ENCODE results near the gene ALPK3. TPM values are rescaled to one million over a fixed set of nuclear protein-coding genes. Genes with fewer than 3 reads are reported as not detected.
A peak's percentile ranks its signal among the peaks of the same experiment; 100 is the strongest.

Gene ALPK3
- total RNA-seq, 1 donor from 2014 or later: 2.5 TPM

DNA sequence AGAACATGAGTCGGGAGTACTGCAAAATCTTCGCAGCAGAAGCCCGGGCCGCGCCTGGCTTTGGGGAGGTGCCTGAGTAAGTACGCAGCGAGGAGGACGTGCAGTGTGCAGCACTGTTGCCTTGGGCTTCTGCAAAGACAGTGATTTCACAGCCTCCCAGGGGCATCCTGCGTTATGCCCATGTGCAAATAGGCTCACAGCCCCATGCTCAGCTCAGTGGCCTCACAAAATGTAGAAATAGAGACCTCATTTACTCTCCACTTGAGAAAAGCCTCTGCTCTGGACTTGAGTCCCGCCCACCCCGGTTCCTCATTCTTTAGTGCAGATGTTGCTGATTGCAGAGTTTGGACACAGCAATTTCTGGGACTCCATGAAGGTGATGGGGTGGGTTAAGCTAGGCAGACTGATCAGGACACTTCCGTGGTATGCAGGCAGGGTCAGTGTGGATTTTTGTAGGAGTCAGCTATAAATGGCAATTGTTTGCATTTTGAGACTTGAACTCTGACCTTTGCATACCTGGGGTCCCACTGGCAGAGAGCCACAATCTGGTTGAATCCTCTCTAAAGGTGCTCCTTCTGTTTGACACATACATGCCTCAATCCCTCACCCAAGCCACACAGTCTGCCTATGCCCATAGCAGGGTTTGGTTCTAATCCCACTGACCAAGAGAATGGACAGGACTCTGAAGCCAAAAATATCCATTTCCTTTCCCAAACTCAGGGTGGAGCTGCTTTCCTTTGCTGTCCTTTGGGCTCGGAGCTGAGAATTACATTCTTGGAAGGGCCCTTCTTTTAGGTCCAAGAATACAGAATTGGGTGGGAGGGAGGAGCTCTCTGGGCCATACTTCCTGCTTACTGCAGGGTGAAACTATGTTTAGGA, 46.6 kb downstream of the ALPK3 start:
- Histone ChIP-seq H3K27me3 (no peaks in the 10 kb centered on the region), H3K27ac (peak overlapping the region; percentile 69), H3K4me1 (peaks cover 12% of the 10 kb centered on the region), H3K9me3 (no peaks in the 10 kb centered on the region), H3K4me3 (peak overlapping the region; percentile 25 to 35), H3K36me3 (no peaks in the 10 kb centered on the region)
- TF ChIP-seq POLR2AphosphoS5 (IDR thresholded peaks at IDR 0.05; ENCODE audit: insufficient read depth in 1 of 2, low read depth in 1 of 2) (no peak), POLR2A (IDR thresholded peaks at IDR 0.05) (no peak)
- TF ChIP-seq, protein P1, sequence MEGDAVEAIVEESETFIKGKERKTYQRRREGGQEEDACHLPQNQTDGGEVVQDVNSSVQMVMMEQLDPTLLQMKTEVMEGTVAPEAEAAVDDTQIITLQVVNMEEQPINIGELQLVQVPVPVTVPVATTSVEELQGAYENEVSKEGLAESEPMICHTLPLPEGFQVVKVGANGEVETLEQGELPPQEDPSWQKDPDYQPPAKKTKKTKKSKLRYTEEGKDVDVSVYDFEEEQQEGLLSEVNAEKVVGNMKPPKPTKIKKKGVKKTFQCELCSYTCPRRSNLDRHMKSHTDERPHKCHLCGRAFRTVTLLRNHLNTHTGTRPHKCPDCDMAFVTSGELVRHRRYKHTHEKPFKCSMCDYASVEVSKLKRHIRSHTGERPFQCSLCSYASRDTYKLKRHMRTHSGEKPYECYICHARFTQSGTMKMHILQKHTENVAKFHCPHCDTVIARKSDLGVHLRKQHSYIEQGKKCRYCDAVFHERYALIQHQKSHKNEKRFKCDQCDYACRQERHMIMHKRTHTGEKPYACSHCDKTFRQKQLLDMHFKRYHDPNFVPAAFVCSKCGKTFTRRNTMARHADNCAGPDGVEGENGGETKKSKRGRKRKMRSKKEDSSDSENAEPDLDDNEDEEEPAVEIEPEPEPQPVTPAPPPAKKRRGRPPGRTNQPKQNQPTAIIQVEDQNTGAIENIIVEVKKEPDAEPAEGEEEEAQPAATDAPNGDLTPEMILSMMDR (IDR thresholded peaks at IDR 0.05): peak in 2 of 3 experiments; percentile 28 to 47
- DNase-seq (ENCODE audit: extremely low spot score in 2 of 2): no peak
- intact Hi-C loops (cut with DNase I): no loop called here

DNA sequence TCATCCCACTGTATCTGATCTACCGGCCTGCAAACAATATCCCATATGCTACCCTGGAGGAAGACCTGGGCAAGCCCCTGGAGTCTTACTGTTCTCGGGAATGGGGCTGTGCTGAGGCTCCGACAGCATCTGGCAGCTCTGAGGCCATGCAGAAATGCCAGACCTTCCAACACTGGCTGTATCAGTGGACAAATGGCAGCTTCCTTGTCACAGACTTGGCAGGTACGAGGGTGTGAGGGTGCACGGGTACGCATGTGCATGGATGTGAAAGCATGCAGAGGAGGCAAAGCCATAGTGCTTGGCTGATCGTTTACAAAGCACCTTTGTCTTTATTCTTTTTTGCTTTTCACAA, 47.3 kb downstream of the ALPK3 start:
- intact Hi-C loops (cut with DNase I): no loop called here
- peak overlapping the region; percentile 69 for H3K27ac ChIP-seq
- no peaks in the 10 kb centered on the region for H3K36me3 ChIP-seq

DNA sequence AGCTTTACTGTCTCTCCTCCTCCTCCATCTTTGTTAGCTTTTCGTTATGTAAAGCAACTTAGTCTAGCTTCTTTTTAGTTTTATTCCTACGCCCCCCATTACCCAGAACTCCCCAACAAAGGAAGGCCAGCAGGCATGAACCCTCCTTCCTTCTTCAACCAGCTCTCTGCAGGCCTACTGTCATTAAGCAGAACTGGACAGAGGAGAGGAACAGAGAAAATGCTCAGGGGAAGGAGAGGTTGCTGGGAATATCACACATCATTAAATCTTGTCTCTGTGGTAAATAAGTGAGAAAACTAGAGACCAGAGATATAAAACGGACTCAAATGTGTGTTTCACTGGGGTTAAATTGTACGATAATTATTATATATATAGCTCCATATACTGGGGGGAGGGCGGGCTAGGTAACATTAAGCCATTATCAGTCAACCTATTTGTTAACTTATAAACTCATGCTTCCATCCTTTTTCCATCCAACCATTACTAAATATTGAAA, 48.0 kb downstream of the ALPK3 start:
- H3K36me3 ChIP-seq: no peaks in the 10 kb centered on the region
- H3K4me3 ChIP-seq: peak overlapping the region in 1 of 2 donors; percentile 25
- peaks cover 12% of the 10 kb centered on the region for H3K4me1 ChIP-seq
- TF ChIP-seq, protein P1 (IDR thresholded peaks at IDR 0.05): no peak
- TF ChIP-seq POLR2AphosphoS5 (IDR thresholded peaks at IDR 0.05; ENCODE audit: insufficient read depth in 1 of 2, low read depth in 1 of 2): no peak
- no peak for TF ChIP-seq POLR2A (IDR thresholded peaks at IDR 0.05)
- H3K9me3 ChIP-seq: no peaks in the 10 kb centered on the region
- H3K27ac ChIP-seq: peak overlapping the region; percentile 69
- no peaks in the 10 kb centered on the region for H3K27me3 ChIP-seq
- DNase-seq (ENCODE audit: extremely low spot score in 2 of 2): no peak
- intact Hi-C loops (cut with DNase I): loop anchor here (5.0 kb wide), 1 partner anchor 52 kb away; no protein-coding TSS in a partner anchor

More for the DNA sequence above, 47.3 kb downstream of the ALPK3 start:
- Histone ChIP-seq H3K9me3 (no peaks in the 10 kb centered on the region), H3K4me3 (peak overlapping the region; percentile 25 to 35), H3K27me3 (no peaks in the 10 kb centered on the region), H3K4me1 (peaks cover 12% of the 10 kb centered on the region)
- no peak for DNase-seq (ENCODE audit: extremely low spot score in 2 of 2)
- no peak for TF ChIP-seq POLR2AphosphoS5 (IDR thresholded peaks at IDR 0.05; ENCODE audit: insufficient read depth in 1 of 2, low read depth in 1 of 2)
- no peak for TF ChIP-seq POLR2A (IDR thresholded peaks at IDR 0.05)
- TF ChIP-seq, protein P1 (IDR thresholded peaks at IDR 0.05): no peak

DNA sequence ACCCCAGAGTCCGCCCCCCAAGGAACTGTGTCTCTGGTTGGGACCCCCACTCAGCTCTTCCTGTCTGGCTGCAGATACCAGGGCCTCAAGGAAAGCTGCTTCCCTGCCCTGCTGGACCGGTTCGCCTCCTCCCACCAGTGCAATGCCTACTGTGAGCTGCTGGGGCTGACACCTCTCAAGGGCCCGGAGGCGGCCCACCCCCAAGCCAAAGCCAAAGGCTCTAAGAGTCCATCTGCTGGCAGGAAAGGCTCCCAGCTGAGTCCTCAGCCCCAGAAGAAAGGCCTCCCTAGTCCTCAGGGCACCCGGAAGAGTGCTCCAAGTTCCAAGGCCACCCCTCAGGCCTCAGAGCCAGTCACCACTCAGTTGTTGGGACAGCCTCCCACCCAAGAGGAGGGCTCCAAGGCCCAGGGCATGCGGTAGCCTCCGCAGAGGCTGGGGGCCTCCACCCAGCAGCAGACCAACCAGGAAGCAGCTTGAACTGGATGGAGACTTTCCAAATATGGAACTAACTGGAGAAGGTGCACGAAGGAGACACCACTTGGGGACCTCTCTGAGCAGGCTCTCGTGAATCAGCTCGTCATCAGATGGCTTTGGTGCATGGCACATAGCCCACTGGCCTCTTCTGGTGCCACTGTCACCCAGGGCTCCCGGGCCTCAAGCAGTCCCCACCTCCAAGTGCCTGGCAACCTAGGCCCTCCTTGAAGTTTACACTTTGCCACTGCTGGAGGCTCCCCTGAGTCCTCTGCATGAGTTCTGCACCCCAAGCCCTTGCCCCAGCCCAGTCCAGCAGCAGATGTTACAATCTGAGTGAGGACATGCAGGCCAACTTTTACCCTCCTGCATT, 51.1 kb downstream of the ALPK3 start:
- Histone ChIP-seq H3K27me3 (no peaks in the 10 kb centered on the region), H3K27ac (no peak overlapping the region), H3K9me3 (no peaks in the 10 kb centered on the region), H3K4me3 (no peak overlapping the region), H3K4me1 (peaks cover 10% of the 10 kb centered on the region), H3K36me3 (no peaks in the 10 kb centered on the region)
- TF ChIP-seq, protein P1 (IDR thresholded peaks at IDR 0.05): no peak
- no peak for TF ChIP-seq POLR2AphosphoS5 (IDR thresholded peaks at IDR 0.05; ENCODE audit: insufficient read depth in 1 of 2, low read depth in 1 of 2)
- no peak for TF ChIP-seq POLR2A (IDR thresholded peaks at IDR 0.05)
- no peak for DNase-seq (ENCODE audit: extremely low spot score in 2 of 2)
- intact Hi-C loops (cut with DNase I): loop anchor here (5.0 kb wide), 1 partner anchor 49 kb away; no protein-coding TSS in a partner anchor
